H9 (cell line): ENCODE data around the gene FCSK. TPM values are rescaled to one million over a fixed set of nuclear protein-coding genes. Genes with fewer than 3 reads are reported as not detected.

Experiments
- DNase-seq: peaks from one replicate; pipeline ENCODE4 v3.0.0-alpha.2; 2017
- H2AFZ ChIP-seq: one replicate; pipeline ENCODE4 v1.6.1; 2013; ENCODE audit warnings: mild to moderate bottlenecking, low read length, control low read depth, moderate library complexity
- H2AK5ac ChIP-seq: 2 replicates; pipeline ENCODE4 v1.6.1; 2013; ENCODE audit warnings: low read length, control low read depth, mixed read lengths; ENCODE audit not compliant: insufficient read length
- H2BK120ac ChIP-seq: one replicate; pipeline ENCODE4 v1.6.1; 2013; ENCODE audit warnings: low read depth, mild to moderate bottlenecking, low read length, control low read depth, inconsistent platforms; ENCODE audit not compliant: poor library complexity, severe bottlenecking
- H2BK12ac ChIP-seq: 2 replicates; pipeline ENCODE4 v1.6.1; 2013; ENCODE audit warnings: low read length, control low read depth, mixed read lengths, low read depth; ENCODE audit not compliant: insufficient read length
- H2BK15ac ChIP-seq: 2 replicates; pipeline ENCODE4 v1.6.1; 2013; ENCODE audit warnings: low read depth, low read length, control low read depth
- H2BK20ac ChIP-seq: one replicate; pipeline ENCODE4 v1.6.1; 2013; ENCODE audit warnings: low read depth, mild to moderate bottlenecking, low read length, control low read depth, inconsistent platforms; ENCODE audit not compliant: poor library complexity, severe bottlenecking
- H2BK5ac ChIP-seq: 2 replicates; pipeline ENCODE4 v1.6.1; 2013; ENCODE audit warnings: low read length, control low read depth, mixed read lengths; ENCODE audit not compliant: insufficient read length
- H3K14ac ChIP-seq: 2 replicates; pipeline ENCODE4 v1.6.1; 2013; ENCODE audit warnings: low read length, control low read depth; ENCODE audit not compliant: insufficient read depth
- H3K18ac ChIP-seq: 2 replicates; pipeline ENCODE4 v1.6.1; 2013; ENCODE audit warnings: low read depth, mild to moderate bottlenecking, mixed read lengths, low read length, control low read depth; ENCODE audit not compliant: insufficient read length
- H3K23ac ChIP-seq: 2 replicates; pipeline ENCODE4 v1.6.1; 2013; ENCODE audit warnings: low read length, control low read depth, mixed read lengths, low read depth; ENCODE audit not compliant: insufficient read length
- H3K23me2 ChIP-seq: 2 replicates; pipeline ENCODE4 v1.6.1; 2013; ENCODE audit warnings: low read depth, mild to moderate bottlenecking, mixed read lengths, low read length, control low read depth; ENCODE audit not compliant: insufficient read length, poor library complexity, severe bottlenecking
- H3K27ac ChIP-seq: 2 replicates; pipeline ENCODE4 v1.5.1; 2013; ENCODE audit warnings: low read length, control low read depth, mixed read lengths, low read depth; ENCODE audit not compliant: insufficient read length
- H3K27me3 ChIP-seq: 2 replicates; pipeline ENCODE4 v1.6.1; 2013; ENCODE audit warnings: low read length, control low read depth, inconsistent platforms; ENCODE audit not compliant: insufficient read depth
- H3K4ac ChIP-seq: 2 replicates; pipeline ENCODE4 v1.6.1; 2013; ENCODE audit warnings: low read depth, mild to moderate bottlenecking, control low read depth, inconsistent platforms, low read length, moderate library complexity
- H3K4me1 ChIP-seq: 2 replicates; pipeline ENCODE4 v1.6.1; 2013; ENCODE audit warnings: low read length, control low read depth, inconsistent platforms; ENCODE audit not compliant: insufficient read depth
- H3K4me2 ChIP-seq: 2 replicates; pipeline ENCODE4 v1.6.1; 2013; ENCODE audit warnings: low read length, control low read depth, mixed read lengths; ENCODE audit not compliant: insufficient read length, insufficient read depth
- H3K56ac ChIP-seq: 2 replicates; pipeline ENCODE4 v1.6.1; 2013; ENCODE audit warnings: low read depth, mild to moderate bottlenecking, mixed read lengths, low read length, control low read depth; ENCODE audit not compliant: insufficient read length
- H3K79me1 ChIP-seq: 2 replicates; pipeline ENCODE4 v1.6.1; 2013; ENCODE audit warnings: low read depth, mild to moderate bottlenecking, moderate library complexity, low read length, control low read depth, inconsistent platforms; ENCODE audit not compliant: insufficient read depth, poor library complexity, severe bottlenecking
- H3K79me2 ChIP-seq: 2 replicates; pipeline ENCODE4 v1.6.1; 2013; ENCODE audit warnings: low read length, control low read depth, inconsistent platforms; ENCODE audit not compliant: insufficient read depth
- H3K9ac ChIP-seq: 2 replicates; pipeline ENCODE4 v1.6.1; 2013; ENCODE audit warnings: low read length, control low read depth, mixed read lengths; ENCODE audit not compliant: insufficient read length; ENCODE audit errors: extremely low read depth
- H3K9me3 ChIP-seq: one replicate; pipeline ENCODE4 v1.6.1; 2013; ENCODE audit warnings: low read depth, low read length, inconsistent platforms; ENCODE audit not compliant: control insufficient read depth
- H3T11ph ChIP-seq: one replicate; pipeline ENCODE4 v1.6.1; 2013; ENCODE audit warnings: mild to moderate bottlenecking, low read length, control low read depth, inconsistent platforms
- H4K20me1 ChIP-seq: one replicate; pipeline ENCODE4 v1.6.1; 2013; ENCODE audit not compliant: control insufficient read depth, insufficient read length, insufficient read depth
- H4K5ac ChIP-seq: 2 replicates; pipeline ENCODE4 v1.6.1; 2013; ENCODE audit warnings: low read depth, mild to moderate bottlenecking, mixed read lengths, low read length, control low read depth; ENCODE audit not compliant: insufficient read length
- H4K8ac ChIP-seq: replicated peaks from 2 replicates; pipeline ENCODE4 v1.6.1; 2013; ENCODE audit warnings: low read length, control low read depth, mixed read lengths, low read depth; ENCODE audit not compliant: insufficient read length
- H4K91ac ChIP-seq: 2 replicates; pipeline ENCODE4 v1.6.1; 2013; ENCODE audit warnings: low read depth, mild to moderate bottlenecking, moderate library complexity, mixed read lengths, low read length, control low read depth; ENCODE audit not compliant: insufficient read length
- H3K27ac Mint-ChIP-seq, 3 experiments: 2 replicates in 2 of 3; 3 replicates in 1 of 3; pipeline ENCODE4 v1.8.0; 2020 to 2021; ENCODE audit warnings: mixed read lengths in 3 of 3, mild to moderate bottlenecking in 1 of 3, moderate library complexity in 1 of 3
- H3K27me3 Mint-ChIP-seq: 2 replicates; pipeline ENCODE4 v1.8.0; 2021; ENCODE audit warnings: low read depth, mild to moderate bottlenecking, moderate library complexity, mixed read lengths
- H3K36me3 Mint-ChIP-seq, 3 experiments: 2 replicates in 2 of 3; 3 replicates in 1 of 3; pipeline ENCODE4 v1.8.0; 2020 to 2021; ENCODE audit warnings: low read depth in 3 of 3, mixed read lengths in 3 of 3; ENCODE audit not compliant: insufficient read depth in 1 of 3
- H3K4me1 Mint-ChIP-seq, 2 experiments: 2 replicates each; pipeline ENCODE4 v1.8.0; 2020; ENCODE audit warnings: mixed read lengths in 2 of 2
- H3K4me3 Mint-ChIP-seq, 2 experiments: 2 replicates in 1 of 2; 3 replicates in 1 of 2; pipeline ENCODE4 v1.8.0; 2020 to 2021; ENCODE audit warnings: mild to moderate bottlenecking in 2 of 2, mixed read lengths in 2 of 2, moderate library complexity in 1 of 2
- H3K9me3 Mint-ChIP-seq, 2 experiments: 2 replicates in 1 of 2; 3 replicates in 1 of 2; pipeline ENCODE4 v1.8.0; 2020; ENCODE audit warnings: mild to moderate bottlenecking in 2 of 2, mixed read lengths in 2 of 2, moderate library complexity in 1 of 2
- CTCF ChIP-seq: fragments of 200-600 bp; sonication (generic); conservative IDR thresholded peaks from 3 replicates; pipeline ENCODE4 v1.8.0; 2021; ENCODE audit warnings: antibody characterized with exemption, mild to moderate bottlenecking
- WGBS: extraction: QIAGEN DNeasy Blood & Tissue Kit; methylation state at CpG from one replicate; pipeline ENCODE4 v1.1.7; 2013; ENCODE audit warnings: missing lambda C conversion rate, low lambda C conversion rate, mixed read lengths; ENCODE audit not compliant: insufficient read length; ENCODE audit errors: extremely low coverage; 5-methylcytosine and 5-hydroxymethylcytosine counted together
- total RNA-seq: library from RNA; stranded (reverse); gene quantifications from 2 replicates; pipeline ENCODE4 v1.2.1, GENCODE V29; 2021

Gene FCSK
- total RNA-seq, 1 experiment from 2014 or later: 6.5 TPM

DNA sequence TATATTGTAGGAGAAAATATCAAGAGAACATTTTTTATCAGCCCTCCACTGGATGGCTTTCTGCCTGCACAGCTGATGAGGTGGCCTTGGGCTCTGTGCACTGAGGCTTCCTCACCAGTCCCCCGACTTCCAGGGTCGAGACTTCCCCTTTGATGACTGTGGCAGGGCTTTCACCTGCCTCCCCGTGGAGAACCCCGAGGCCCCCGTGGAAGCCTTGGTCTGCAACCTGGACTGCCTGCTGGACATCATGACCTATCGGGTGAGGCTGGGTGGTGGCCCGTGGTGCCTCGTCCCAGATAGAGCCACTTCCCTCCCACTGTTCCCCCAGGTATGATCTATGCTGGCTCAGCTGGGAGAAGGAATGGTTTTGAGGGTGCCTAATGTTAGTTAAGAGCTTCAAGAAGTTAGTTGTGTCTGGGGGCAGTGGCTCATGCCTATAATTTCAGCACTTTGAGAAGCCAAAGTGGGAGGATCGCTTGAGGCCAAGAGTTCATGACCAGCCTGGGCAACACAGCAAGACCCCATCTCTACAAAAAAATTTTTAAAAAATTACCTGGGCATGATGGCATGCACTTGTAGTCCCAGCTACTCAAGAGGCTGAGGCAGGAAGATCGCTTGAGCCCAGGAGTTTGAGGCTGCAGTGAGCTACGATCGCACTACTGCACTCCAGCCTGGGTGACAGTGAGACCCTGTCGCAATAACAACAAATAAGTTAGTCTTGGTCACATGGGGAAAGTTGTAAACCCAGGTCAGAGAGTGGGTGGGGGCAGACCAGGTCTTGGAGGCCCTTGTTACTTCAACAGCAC lies 11.8 kb downstream of the FCSK start:
- H4K20me1 ChIP-seq: peaks cover 3% of the 10 kb centered on the region
- H3K27me3 ChIP-seq: no peaks in the 10 kb centered on the region
- H2BK12ac ChIP-seq: no peak overlapping the region
- H3K4me3 Mint-ChIP-seq: peak overlapping the region in 1 of 2 experiments; percentile 23; a peak in 1 of 5 replicates
- no peaks in the 10 kb centered on the region for H3K23me2 ChIP-seq
- H3K27me3 Mint-ChIP-seq: no peaks in the 10 kb centered on the region
- H2BK120ac ChIP-seq: no peak overlapping the region
- no peak overlapping the region for H3K23ac ChIP-seq
- peak overlapping the region in 2 of 3 experiments; percentile 73 to 87; a peak in 3 of 7 replicates for H3K27ac Mint-ChIP-seq
- H3K9ac ChIP-seq: no peak overlapping the region
- H3K79me2 ChIP-seq: no peaks in the 10 kb centered on the region
- H3K27ac ChIP-seq: no peak overlapping the region
- no peak overlapping the region for H3T11ph ChIP-seq
- no peak overlapping the region for H4K91ac ChIP-seq
- no peak overlapping the region for H4K8ac ChIP-seq
- H3K36me3 Mint-ChIP-seq: no peaks in the 10 kb centered on the region
- no peak overlapping the region for H2BK15ac ChIP-seq
- no peaks in the 10 kb centered on the region for H3K9me3 ChIP-seq
- H4K5ac ChIP-seq: no peak overlapping the region
- no peak overlapping the region for H3K4me2 ChIP-seq
- no peak overlapping the region for H3K18ac ChIP-seq
- H3K4me1 ChIP-seq: no peaks in the 10 kb centered on the region
- H2AFZ ChIP-seq: no peak overlapping the region
- H2BK20ac ChIP-seq: no peak overlapping the region
- peaks cover 3 to 9% of the 10 kb centered on the region in 2 experiments; a peak in 3 of 4 replicates for H3K4me1 Mint-ChIP-seq
- H3K4ac ChIP-seq: no peak overlapping the region
- no peak overlapping the region for H3K56ac ChIP-seq
- no peak overlapping the region for H2AK5ac ChIP-seq
- no peak for TF ChIP-seq CTCF
- no peaks in the 10 kb centered on the region for H3K79me1 ChIP-seq
- H3K14ac ChIP-seq: no peak overlapping the region; the same call in 1 of the 2 replicates
- WGBS: no CpG with 5 or more reads among the region's 13 CpGs
- H3K9me3 Mint-ChIP-seq: no peaks in the 10 kb centered on the region
- no peak overlapping the region for H2BK5ac ChIP-seq
- DNase-seq: no peak
